HG02798 (cell line): Measurements from ENCODE around the gene SCARB1.

Source experiments
- ATAC-seq: cut with Tn5 transposase; IDR thresholded peaks from one replicate; pipeline ENCODE4 v1.9.1; 2021; ENCODE audit warnings: mild to moderate bottlenecking; ENCODE audit not compliant: unreplicated experiment, poor library complexity

Gene SCARB1

GRCh38 chr12:124738636-124739467 lies 124.8 kb downstream of the SCARB1 start:
- ATAC-seq, result no peak

GRCh38 chr12:124737772-124738635 lies 125.7 kb downstream of the SCARB1 start:
- ATAC-seq, result no peak

GRCh38 chr12:124737040-124737419 lies 126.6 kb downstream of the SCARB1 start:
- ATAC-seq, result no peak

GRCh38 chr12:124736115-124737039 lies 127.3 kb downstream of the SCARB1 start:
- no peak for ATAC-seq

GRCh38 chr12:124734224-124734788 lies 129.4 kb downstream of the SCARB1 start:
- ATAC-seq, result no peak

DNA sequence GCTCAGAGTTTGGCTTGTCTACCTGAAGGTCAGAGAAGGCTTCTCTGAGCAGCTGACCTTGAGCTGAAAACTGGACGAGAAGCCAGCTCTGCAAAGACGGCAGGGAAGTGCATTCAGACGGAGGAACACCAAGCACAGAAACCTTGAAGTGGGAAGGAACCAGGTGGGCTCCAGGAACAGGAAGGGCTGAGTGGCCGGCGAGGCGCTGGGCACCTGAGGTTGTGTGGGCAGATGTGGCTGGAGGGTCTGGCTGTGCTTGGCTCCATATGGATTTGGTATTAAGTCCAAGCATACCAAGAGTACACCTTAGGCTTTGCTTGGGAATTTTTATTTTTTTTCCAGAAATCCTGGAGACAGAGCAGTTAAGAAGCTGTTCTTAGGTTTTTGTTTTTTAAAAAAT lies 130.6 kb downstream of the SCARB1 start:
- ATAC-seq, result no peak

DNA sequence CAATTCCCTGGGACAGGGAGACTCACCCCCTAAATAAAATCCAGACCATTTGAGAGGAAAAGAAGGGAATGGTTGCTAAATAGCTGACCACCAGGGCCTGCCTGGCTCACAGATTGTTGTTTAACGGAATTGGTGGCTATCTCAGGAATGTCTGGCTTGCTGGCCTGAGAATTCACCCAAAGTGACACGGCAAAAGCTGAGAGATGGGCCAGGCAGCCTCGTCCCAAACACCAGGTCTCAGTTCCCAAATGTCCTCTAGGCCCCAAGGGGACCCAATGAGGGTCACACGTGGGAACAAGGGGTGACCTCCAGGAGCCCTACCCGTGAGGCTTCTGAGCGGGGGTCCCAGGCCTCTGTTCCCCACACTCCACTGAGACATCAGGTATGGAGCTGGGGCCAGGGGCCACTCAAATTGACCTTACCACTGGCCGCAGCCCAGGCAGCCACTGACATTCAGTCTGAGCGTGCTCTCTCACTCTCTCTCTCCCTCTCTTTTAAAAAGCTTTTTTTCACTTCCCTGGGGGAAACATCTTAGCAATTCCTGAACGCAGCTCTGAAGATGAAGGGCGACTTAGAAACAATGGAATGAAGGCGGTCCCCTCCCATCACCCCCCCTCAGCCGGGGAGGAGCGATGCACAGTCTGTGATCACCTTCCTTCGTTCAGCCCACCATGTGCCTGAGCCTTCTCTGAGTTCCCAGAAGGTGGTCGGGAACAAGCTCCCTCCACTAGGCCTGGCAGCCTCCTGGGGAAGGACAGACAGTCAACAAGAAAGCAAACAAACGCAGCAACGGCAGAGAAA lies 131.2 kb downstream of the SCARB1 start:
- ATAC-seq, result no peak

DNA sequence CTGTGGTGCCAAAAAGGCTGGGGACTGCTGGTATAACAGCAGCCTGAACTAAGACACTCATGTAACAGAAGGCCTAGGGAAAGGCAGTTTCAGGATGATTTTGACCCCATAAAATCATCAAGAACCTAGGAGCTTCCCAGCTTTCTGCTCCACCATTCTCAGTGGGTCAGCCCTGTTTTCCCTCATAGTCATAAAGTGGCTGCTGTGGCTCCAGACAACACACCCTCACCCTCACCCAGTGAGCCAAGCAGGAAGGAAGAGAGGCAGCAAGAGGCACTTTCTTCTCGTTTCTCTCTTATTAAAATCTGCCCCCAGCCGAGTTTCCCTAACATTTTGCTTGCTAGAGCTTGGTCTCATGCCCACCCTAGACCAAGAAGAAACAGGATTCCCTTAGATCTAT lies 131.8 kb downstream of the SCARB1 start:
- ATAC-seq, result no peak

DNA sequence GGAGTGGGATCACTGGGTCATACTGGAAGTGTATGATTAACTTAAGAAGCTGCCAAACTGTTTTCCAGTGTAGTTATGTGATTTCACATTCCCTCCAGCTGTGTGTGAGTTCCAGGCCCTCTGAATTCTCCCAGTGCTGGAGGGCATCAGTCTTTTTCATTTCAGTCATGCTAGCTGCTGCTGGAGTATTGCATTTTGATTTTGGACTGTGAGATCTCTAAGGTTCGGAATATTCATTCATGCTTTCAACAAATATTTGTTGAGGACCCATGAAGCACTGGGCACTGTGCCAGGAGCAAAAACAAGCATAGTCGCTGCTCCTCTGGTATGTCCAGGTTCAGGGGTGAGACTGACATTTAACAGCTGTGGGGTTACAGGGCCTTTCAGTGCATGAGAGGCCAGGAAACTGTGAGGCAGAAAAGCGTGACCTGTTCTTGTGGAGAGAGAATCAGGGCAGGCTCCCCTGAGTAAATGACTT lies 133.2 kb downstream of the SCARB1 start:
- ATAC-seq, result no peak

- no peak for ATAC-seq
These were observed 135.7 kb downstream of the SCARB1 start for GRCh38 chr12:124727922-124728321.

- ATAC-seq, result no peak
These were observed 136.3 kb downstream of the SCARB1 start for GRCh38 chr12:124727264-124727800.
